Hepatocyte (in vitro differentiated cells): ENCODE data around the gene TOX2. TPM values are rescaled to one million over a fixed set of nuclear protein-coding genes. Genes with fewer than 3 reads are reported as not detected.

ENCODE experiments used
- DNase-seq: peaks from one replicate; pipeline ENCODE4 v3.0.0-alpha.2; 2016; ENCODE audit warnings: low spot score
- H2AFZ ChIP-seq: fragments of 200-600 bp; sonication (generic); 2 replicates; pipeline ENCODE4 v1.6.0; 2016; ENCODE audit warnings: antibody characterized with exemption, mild to moderate bottlenecking
- H3K27ac ChIP-seq: fragments of 200-600 bp; sonication (generic); 2 replicates; pipeline ENCODE4 v1.5.1; 2016; ENCODE audit warnings: mild to moderate bottlenecking
- H3K27me3 ChIP-seq: fragments of 200-600 bp; sonication (generic); 2 replicates; pipeline ENCODE4 v1.6.1; 2016
- H3K36me3 ChIP-seq: fragments of 200-600 bp; sonication (generic); replicated peaks from 2 replicates; pipeline ENCODE4 v1.5.1; 2016; ENCODE audit warnings: low read depth; ENCODE audit not compliant: insufficient read depth
- H3K4me1 ChIP-seq: fragments of 200-600 bp; sonication (generic); 2 replicates; pipeline ENCODE4 v1.5.1; 2016; ENCODE audit warnings: mild to moderate bottlenecking, moderate library complexity; ENCODE audit not compliant: insufficient read depth
- H3K4me2 ChIP-seq: fragments of 200-600 bp; sonication (generic); 2 replicates; pipeline ENCODE4 v1.6.0; 2016
- H3K4me3 ChIP-seq: fragments of 200-600 bp; sonication (generic); 2 replicates; pipeline ENCODE4 v1.5.1; 2016; ENCODE audit warnings: mild to moderate bottlenecking
- H3K79me2 ChIP-seq: fragments of 200-600 bp; sonication (generic); 2 replicates; pipeline ENCODE4 v1.6.0; 2017; ENCODE audit warnings: mild to moderate bottlenecking
- H3K9me2 ChIP-seq: fragments of 200-600 bp; sonication (generic); replicated peaks from 2 replicates; pipeline ENCODE4 v1.6.0; 2017; ENCODE audit warnings: mild to moderate bottlenecking; ENCODE audit not compliant: insufficient read depth
- H3K9me3 ChIP-seq: fragments of 200-600 bp; sonication (generic); 2 replicates; pipeline ENCODE4 v1.5.1; 2016; ENCODE audit warnings: low read depth, mild to moderate bottlenecking
- H4K20me1 ChIP-seq: fragments of 200-600 bp; sonication (generic); 2 replicates; pipeline ENCODE4 v1.6.0; 2016; ENCODE audit warnings: mild to moderate bottlenecking; ENCODE audit not compliant: insufficient read depth, poor library complexity, severe bottlenecking
- EZH2 ChIP-seq: fragments of 200-600 bp; sonication (generic); IDR thresholded peaks from 2 replicates; pipeline ENCODE4 v1.6.1; 2016; ENCODE audit warnings: antibody characterized with exemption, mild to moderate bottlenecking, borderline replicate concordance
- EZH2phosphoT487 ChIP-seq: fragments of 200-600 bp; sonication (generic); IDR thresholded peaks from one replicate; pipeline ENCODE4 v1.6.1; 2018; ENCODE audit warnings: antibody characterized with exemption, mild to moderate bottlenecking, low read depth, moderate library complexity; ENCODE audit not compliant: unreplicated experiment, severe bottlenecking
- WGBS: methylation state at CpG from one replicate; pipeline ENCODE4 v1.1.6; 2016; ENCODE audit warnings: low lambda C conversion rate; ENCODE audit errors: missing lambda C conversion rate; 5-methylcytosine and 5-hydroxymethylcytosine counted together
- polyA plus RNA-seq: library from polyadenylated mRNA; unstranded; fragments of >200 nt; fragmentation: Nextera tagmentation; extraction: Ambion mirVana; gene quantifications from 2 replicates; pipeline ENCODE4 v1.2.1, GENCODE V29; 2016
- total RNA-seq: library from RNA; depleted of rRNA; stranded (reverse); fragments of >200 nt; gene quantifications from 2 replicates; pipeline ENCODE4 v1.2.3, GENCODE V29; 2014
- TF ChIP-seq, protein P1 (sequence below): fragments of 200-600 bp; sonication (generic); IDR thresholded peaks from 2 replicates; pipeline ENCODE4 v1.5.1; 2016; ENCODE audit warnings: antibody characterized with exemption, mild to moderate bottlenecking; ENCODE audit not compliant: poor library complexity

TOX2 gene
- total and polyA plus RNA-seq, 2 experiments from 2014 or later, result 0.87 to 12.1 TPM

DNA sequence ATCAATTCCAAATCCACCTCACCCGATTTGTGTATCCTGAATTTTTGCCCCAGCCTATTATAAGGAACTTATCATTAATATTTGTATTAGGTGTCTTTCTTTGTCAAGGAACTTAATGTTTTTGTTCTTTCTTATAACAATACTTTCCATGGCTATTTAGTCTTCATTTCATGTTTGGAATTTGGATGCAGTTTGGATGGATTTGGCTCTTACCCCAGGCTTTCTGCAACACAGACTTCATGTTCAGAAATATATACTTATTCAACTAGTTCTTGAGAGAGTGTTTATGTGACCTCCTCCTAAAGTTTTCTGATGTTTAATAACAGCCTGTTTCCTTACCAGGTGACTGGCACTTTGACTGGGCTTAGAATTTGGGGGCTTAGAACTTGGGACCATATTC lies 35.9 kb upstream of the TOX2 start:
- no peak for DNase-seq
- Histone ChIP-seq H3K9me3 (no peaks in the 10 kb centered on the region), H3K4me2 (no peak overlapping the region), H3K79me2 (no peaks in the 10 kb centered on the region), H3K4me1 (no peaks in the 10 kb centered on the region), H3K4me3 (no peak overlapping the region), H4K20me1 (no peaks in the 10 kb centered on the region), H3K36me3 (no peaks in the 10 kb centered on the region), H3K27ac (no peak overlapping the region), H3K27me3 (peaks cover 4% of the 10 kb centered on the region), H3K9me2 (no peaks in the 10 kb centered on the region), H2AFZ (no peak overlapping the region)
- TF ChIP-seq, protein P1, sequence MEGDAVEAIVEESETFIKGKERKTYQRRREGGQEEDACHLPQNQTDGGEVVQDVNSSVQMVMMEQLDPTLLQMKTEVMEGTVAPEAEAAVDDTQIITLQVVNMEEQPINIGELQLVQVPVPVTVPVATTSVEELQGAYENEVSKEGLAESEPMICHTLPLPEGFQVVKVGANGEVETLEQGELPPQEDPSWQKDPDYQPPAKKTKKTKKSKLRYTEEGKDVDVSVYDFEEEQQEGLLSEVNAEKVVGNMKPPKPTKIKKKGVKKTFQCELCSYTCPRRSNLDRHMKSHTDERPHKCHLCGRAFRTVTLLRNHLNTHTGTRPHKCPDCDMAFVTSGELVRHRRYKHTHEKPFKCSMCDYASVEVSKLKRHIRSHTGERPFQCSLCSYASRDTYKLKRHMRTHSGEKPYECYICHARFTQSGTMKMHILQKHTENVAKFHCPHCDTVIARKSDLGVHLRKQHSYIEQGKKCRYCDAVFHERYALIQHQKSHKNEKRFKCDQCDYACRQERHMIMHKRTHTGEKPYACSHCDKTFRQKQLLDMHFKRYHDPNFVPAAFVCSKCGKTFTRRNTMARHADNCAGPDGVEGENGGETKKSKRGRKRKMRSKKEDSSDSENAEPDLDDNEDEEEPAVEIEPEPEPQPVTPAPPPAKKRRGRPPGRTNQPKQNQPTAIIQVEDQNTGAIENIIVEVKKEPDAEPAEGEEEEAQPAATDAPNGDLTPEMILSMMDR, result no peak
- TF ChIP-seq EZH2phosphoT487 (no peak), EZH2 (no peak)
- WGBS, result 87% methylated on average over 1 of the region's 1 CpG

DNA sequence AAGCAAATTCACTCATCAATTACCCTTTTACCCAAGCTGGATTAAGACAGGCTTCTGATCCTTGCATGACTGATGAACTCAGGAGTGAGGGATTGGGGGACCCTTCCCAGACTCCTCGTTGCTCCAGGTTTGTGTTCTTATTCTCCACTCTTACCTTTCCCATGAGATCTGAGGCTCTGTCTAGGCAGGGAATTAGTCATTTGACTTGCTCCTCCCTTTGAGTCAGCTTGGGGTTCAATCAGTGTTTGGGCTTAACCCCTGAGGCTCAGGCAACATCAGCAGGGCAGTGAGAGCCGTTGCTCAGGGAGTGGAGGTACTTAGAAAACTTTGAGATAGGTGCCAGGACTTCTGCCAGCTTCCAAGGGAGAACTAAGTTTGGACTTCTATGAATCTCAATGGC lies 20.7 kb upstream of the TOX2 start:
- 52% methylated on average over 2 of the region's 2 CpGs for WGBS
- Histone ChIP-seq H3K9me3 (no peaks in the 10 kb centered on the region), H3K4me2 (no peak overlapping the region), H3K4me1 (no peaks in the 10 kb centered on the region), H3K79me2 (no peaks in the 10 kb centered on the region), H3K36me3 (no peaks in the 10 kb centered on the region), H2AFZ (no peak overlapping the region), H4K20me1 (no peaks in the 10 kb centered on the region), H3K4me3 (no peak overlapping the region), H3K27ac (no peak overlapping the region), H3K9me2 (no peaks in the 10 kb centered on the region), H3K27me3 (no peaks in the 10 kb centered on the region)
- TF ChIP-seq, protein P1, result no peak
- DNase-seq, result no peak

GRCh38 chr20:43894491-43894890 lies 20.2 kb upstream of the TOX2 start:
- Histone ChIP-seq H3K4me3 (no peak overlapping the region), H4K20me1 (no peaks in the 10 kb centered on the region), H3K9me3 (no peaks in the 10 kb centered on the region), H3K27ac (no peak overlapping the region), H3K9me2 (no peaks in the 10 kb centered on the region), H3K4me1 (no peaks in the 10 kb centered on the region), H2AFZ (no peak overlapping the region), H3K27me3 (no peaks in the 10 kb centered on the region), H3K4me2 (no peak overlapping the region), H3K36me3 (no peaks in the 10 kb centered on the region), H3K79me2 (no peaks in the 10 kb centered on the region)
- DNase-seq, result no peak
- TF ChIP-seq EZH2phosphoT487 (no peak), EZH2 (no peak)
- TF ChIP-seq, protein P1, result no peak
- WGBS, result 42% methylated on average over 4 of the region's 4 CpGs

GRCh38 chr20:43895235-43895634 lies 19.4 kb upstream of the TOX2 start:
- TF ChIP-seq, protein P1, result no peak
- no peak for TF ChIP-seq EZH2
- no peak for TF ChIP-seq EZH2phosphoT487
- 90% methylated on average over 4 of the region's 4 CpGs for WGBS
- H3K9me2 ChIP-seq, result no peaks in the 10 kb centered on the region
- no peaks in the 10 kb centered on the region for H3K79me2 ChIP-seq
- no peak overlapping the region for H3K27ac ChIP-seq
- no peak for DNase-seq
- no peaks in the 10 kb centered on the region for H4K20me1 ChIP-seq
- H2AFZ ChIP-seq, result no peak overlapping the region
- no peaks in the 10 kb centered on the region for H3K36me3 ChIP-seq
- no peak overlapping the region for H3K4me2 ChIP-seq
- no peaks in the 10 kb centered on the region for H3K4me1 ChIP-seq
- H3K27me3 ChIP-seq, result no peaks in the 10 kb centered on the region
- H3K4me3 ChIP-seq, result no peak overlapping the region
- no peaks in the 10 kb centered on the region for H3K9me3 ChIP-seq
